Adipose tissue (tissue), 3 donors: Measurements from ENCODE around the gene CLUH. TPM values are rescaled to one million over a fixed set of nuclear protein-coding genes. Genes with fewer than 3 reads are reported as not detected.

Experiments used
- H3K27ac ChIP-seq: one replicate; pipeline ENCODE4 v1.5.1; 2013; ENCODE audit warnings: low read depth, low read length
- WGBS, 3 donors: extraction: QIAGEN DNeasy Blood & Tissue Kit; methylation state at CpG; one replicate each; pipeline ENCODE4 v1.1.7; 2013; 5-methylcytosine and 5-hydroxymethylcytosine counted together
- polyA plus RNA-seq, 3 donors: library from polyadenylated mRNA; stranded (reverse); fragments of 200-250 nt; gene quantifications; one replicate each; pipeline ENCODE4 v1.2.3, GENCODE V29; 2013
- donor health status: healthy with polysubstance abuse.
- donor health status: Bipolar disorder and iron deficiency.
- donor health status: healthy.

Gene CLUH
- 100 to 1,000 TPM in 1 of 3 donors, 10 to 100 TPM in 2; 37.2 to 124 (median 49.1) TPM for polyA plus RNA-seq

- WGBS, 3 donors = 1 to 2% (median 2%) methylated on average over 49 to 76 of the region's 76 CpGs
- H3K27ac ChIP-seq = no peak within 1 kb of the TSS
These were observed at the start of gene CLUH for GRCh38 chr17:2711608-2712299. Gene CLUH (minus strand): TSS chr17:2711764. CDS start chr17:2711661, 103 bp downstream.

GRCh38 chr17:2758870-2759269 lies 47.3 kb upstream of the CLUH start:
- 65 to 69% (median 66%) methylated on average over 4 of the region's 4 CpGs for WGBS, 3 donors

GRCh38 chr17:2755891-2756724 lies 44.5 kb upstream of the CLUH start:
- no peak overlapping the region for H3K27ac ChIP-seq
- 2 to 3% (median 2%) methylated on average over 28 to 46 of the region's 46 CpGs for WGBS, 3 donors

More at GRCh38 chr17:2758870-2759269, 47.3 kb upstream of the CLUH start:
- no peak overlapping the region for H3K27ac ChIP-seq

- H3K27ac ChIP-seq = no peak overlapping the region
- WGBS, 3 donors = 65 to 76% (median 69%) methylated on average over 2 of the region's 2 CpGs
These were observed 39.9 kb upstream of the CLUH start for GRCh38 chr17:2751491-2751890.

GRCh38 chr17:2750721-2751120 lies 39.2 kb upstream of the CLUH start:
- no peak overlapping the region for H3K27ac ChIP-seq
- WGBS, 3 donors = 81 to 83% (median 81%) methylated on average over 2 of the region's 2 CpGs

GRCh38 chr17:2749784-2750181 lies 38.2 kb upstream of the CLUH start:
- whole genome bisulfite sequencing, 3 donors = 1 to 2% (median 2%) methylated on average over 17 to 35 of the region's 35 CpGs

GRCh38 chr17:2749058-2749783 lies 37.7 kb upstream of the CLUH start, which contains the start of gene CCDC92B:
Gene CCDC92B (minus strand): TSS chr17:2749652. CDS start chr17:2735145, 14,507 bp downstream.
- 4 to 5% (median 4%) methylated on average over 41 to 76 of the region's 76 CpGs for WGBS, 3 donors
- no peak within 1 kb of the TSS for H3K27ac ChIP-seq

More at GRCh38 chr17:2749784-2750181, 38.2 kb upstream of the CLUH start:
- H3K27ac ChIP-seq = no peak overlapping the region

- WGBS, 3 donors = 22 to 32% (median 24%) methylated on average over 11 of the region's 11 CpGs
These were observed 33.9 kb upstream of the CLUH start for GRCh38 chr17:2745317-2746037.

GRCh38 chr17:2737693-2738092 lies 26.1 kb upstream of the CLUH start:
- H3K27ac ChIP-seq = no peak overlapping the region
- WGBS, 3 donors = 90 to 92% (median 92%) methylated on average over 15 of the region's 15 CpGs

More at GRCh38 chr17:2745317-2746037, 33.9 kb upstream of the CLUH start:
- no peak overlapping the region for H3K27ac ChIP-seq

- WGBS, 3 donors = 79 to 87% (median 82%) methylated on average over 3 of the region's 3 CpGs
- H3K27ac ChIP-seq = no peak overlapping the region
These were observed 25.4 kb upstream of the CLUH start for GRCh38 chr17:2736956-2737355.

- 65 to 87% (median 81%) methylated on average over 5 of the region's 5 CpGs for WGBS, 3 donors
These were observed 24.3 kb upstream of the CLUH start for GRCh38 chr17:2735896-2736295.

GRCh38 chr17:2734939-2735338 lies 23.4 kb upstream of the CLUH start:
- 70 to 79% (median 74%) methylated on average over 10 of the region's 10 CpGs for WGBS, 3 donors
- no peak overlapping the region for H3K27ac ChIP-seq

More at GRCh38 chr17:2735896-2736295, 24.3 kb upstream of the CLUH start:
- no peak overlapping the region for H3K27ac ChIP-seq

GRCh38 chr17:2731807-2732206 lies 20.2 kb upstream of the CLUH start:
- no peak overlapping the region for H3K27ac ChIP-seq
- WGBS, 3 donors = 78 to 87% (median 82%) methylated on average over 10 of the region's 10 CpGs

- 76 to 85% (median 77%) methylated on average over 16 to 17 of the region's 17 CpGs for WGBS, 3 donors
- no peak overlapping the region for H3K27ac ChIP-seq
These were observed 19.3 kb upstream of the CLUH start for GRCh38 chr17:2730764-2731353.

GRCh38 chr17:2724784-2725164 lies 13.2 kb upstream of the CLUH start:
- no peak overlapping the region for H3K27ac ChIP-seq
- 2 to 7% (median 3%) methylated on average over 10 to 40 of the region's 40 CpGs for WGBS, 3 donors

- H3K27ac ChIP-seq = no peak overlapping the region
- 1 to 5% (median 1%) methylated on average over 80 to 98 of the region's 98 CpGs for WGBS, 3 donors
These were observed 12.6 kb upstream of the CLUH start for GRCh38 chr17:2723997-2724783.

GRCh38 chr17:2723505-2723996 lies 12.0 kb upstream of the CLUH start:
- no peak overlapping the region for H3K27ac ChIP-seq
- WGBS, 3 donors = 32 to 42% (median 40%) methylated on average over 15 to 18 of the region's 18 CpGs
